ENCODE results near the gene IL11RA.

The IL11RA gene

GRCh38 chr9:34688329-34689115 lies 36.5 kb downstream of the IL11RA start:
- DNase-seq, result no peak

GRCh38 chr9:34689116-34689470 lies 37.1 kb downstream of the IL11RA start:
- DNase-seq, result no peak

DNA sequence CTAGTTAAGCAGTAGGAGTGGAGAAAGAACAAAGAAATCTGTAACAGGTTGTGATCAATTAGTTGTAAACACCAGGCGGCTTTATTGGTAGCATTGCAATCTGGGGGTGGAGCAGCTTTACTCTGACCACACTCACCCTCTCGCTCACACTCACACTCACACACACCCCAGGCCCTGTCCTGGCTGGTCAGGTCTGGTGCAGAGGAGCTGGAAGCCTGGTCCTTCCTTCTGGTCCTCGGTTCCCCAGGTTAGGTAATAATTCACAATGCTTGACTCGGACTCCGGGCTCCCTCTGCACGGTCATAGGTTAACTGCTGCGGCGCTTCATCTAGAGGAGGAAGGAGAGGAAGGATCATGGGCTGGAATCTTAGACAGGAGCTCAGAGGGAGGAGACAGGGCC lies 37.5 kb downstream of the IL11RA start:
- DNase-seq, result no peak

DNA sequence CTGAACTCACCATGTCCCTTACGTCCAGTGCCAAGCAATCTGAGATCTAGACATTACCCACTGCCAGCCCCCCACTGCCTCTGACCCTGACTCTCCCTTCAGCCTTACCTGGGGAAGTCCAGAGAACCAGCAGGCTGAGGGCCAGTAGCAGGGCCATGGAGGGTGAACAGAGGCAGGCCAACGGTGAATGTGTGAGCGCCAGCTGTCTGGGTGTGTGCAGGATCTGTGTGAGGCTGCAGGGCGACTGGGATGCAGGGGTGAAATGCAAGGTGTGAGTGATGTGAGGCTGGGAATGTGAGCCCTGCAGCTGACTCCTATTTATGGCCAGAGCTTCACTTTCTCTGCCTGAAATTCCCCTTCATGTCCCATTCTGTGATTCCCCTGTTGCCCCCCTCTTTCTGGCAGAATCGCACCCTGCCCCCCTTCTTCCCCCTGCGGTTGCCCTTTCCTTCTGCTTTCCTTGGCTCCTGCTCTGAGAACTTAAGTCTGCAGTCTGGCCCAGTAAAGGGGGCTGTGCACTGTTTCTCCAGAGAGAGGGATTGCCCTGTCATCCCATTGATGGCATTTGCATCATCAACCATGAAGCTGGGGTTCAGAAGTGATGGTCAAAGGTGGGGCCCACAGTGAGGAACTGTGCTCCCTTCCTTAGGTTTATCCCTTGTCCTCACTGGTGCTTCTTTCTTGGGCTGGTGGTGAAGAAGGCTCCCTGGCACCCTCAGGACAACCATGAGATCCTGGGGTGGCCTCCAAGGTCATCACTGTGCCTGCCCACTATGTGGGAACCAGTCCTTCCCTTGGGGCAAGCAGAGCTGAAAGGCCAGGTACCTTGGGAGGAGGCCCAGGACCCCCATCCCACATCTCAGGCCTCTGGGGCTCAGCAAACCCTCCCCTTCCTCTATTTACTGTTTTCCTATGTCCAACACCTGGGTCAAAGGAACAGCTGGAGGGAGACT lies 39.3 kb downstream of the IL11RA start, which contains the start of gene CCL19:
Gene CCL19 (minus strand): TSS at position 294 of the 953 bp plus-strand sequence. CDS start 137 bp downstream, at position 157.
- no peak for DNase-seq

DNA sequence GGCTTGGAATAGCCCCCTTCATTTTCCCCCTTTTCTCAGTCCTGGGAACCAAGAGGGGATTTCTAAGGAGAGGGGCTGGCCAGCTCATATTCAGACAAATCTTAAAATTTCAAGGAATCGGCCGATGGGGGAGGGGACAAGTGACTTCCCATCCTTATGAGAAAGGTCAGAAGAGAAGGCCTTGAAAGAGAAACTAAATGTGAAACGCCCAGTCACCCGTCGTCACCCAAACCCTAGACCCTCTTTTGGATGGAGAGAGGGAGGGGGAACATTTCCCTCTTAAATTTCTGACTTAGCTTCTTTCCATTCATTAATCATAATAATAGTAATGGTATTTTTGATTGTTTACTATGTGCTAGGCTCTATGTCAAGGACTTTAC lies 39.9 kb downstream of the IL11RA start:
- DNase-seq, result no peak

- DNase-seq, result no peak
Measured at GRCh38 chr9:34693560-34693959, 41.6 kb downstream of the IL11RA start.

DNA sequence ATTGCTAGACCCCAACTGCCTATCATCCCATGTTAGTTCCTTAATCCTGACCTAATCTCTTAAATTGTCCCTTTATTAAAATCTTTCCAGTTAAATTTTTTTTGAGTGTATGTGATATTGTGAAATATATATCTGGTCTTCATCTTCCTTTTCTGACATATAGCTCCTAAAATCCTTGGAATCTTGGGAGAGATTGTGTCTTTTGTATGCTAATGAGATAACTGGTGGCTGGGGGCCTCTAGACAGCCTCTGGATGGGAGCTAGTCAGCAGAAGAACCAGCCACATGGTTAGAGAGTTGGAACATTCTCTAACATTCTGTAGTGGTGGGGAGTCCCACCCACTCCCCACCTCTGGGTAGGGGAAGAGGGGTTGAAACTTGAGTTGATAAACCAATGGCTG lies 42.8 kb downstream of the IL11RA start:
- no peak for DNase-seq

- DNase-seq, result peak; percentile 54 to 74
Measured at GRCh38 chr9:34701023-34701768, 49.2 kb downstream of the IL11RA start.

DNA sequence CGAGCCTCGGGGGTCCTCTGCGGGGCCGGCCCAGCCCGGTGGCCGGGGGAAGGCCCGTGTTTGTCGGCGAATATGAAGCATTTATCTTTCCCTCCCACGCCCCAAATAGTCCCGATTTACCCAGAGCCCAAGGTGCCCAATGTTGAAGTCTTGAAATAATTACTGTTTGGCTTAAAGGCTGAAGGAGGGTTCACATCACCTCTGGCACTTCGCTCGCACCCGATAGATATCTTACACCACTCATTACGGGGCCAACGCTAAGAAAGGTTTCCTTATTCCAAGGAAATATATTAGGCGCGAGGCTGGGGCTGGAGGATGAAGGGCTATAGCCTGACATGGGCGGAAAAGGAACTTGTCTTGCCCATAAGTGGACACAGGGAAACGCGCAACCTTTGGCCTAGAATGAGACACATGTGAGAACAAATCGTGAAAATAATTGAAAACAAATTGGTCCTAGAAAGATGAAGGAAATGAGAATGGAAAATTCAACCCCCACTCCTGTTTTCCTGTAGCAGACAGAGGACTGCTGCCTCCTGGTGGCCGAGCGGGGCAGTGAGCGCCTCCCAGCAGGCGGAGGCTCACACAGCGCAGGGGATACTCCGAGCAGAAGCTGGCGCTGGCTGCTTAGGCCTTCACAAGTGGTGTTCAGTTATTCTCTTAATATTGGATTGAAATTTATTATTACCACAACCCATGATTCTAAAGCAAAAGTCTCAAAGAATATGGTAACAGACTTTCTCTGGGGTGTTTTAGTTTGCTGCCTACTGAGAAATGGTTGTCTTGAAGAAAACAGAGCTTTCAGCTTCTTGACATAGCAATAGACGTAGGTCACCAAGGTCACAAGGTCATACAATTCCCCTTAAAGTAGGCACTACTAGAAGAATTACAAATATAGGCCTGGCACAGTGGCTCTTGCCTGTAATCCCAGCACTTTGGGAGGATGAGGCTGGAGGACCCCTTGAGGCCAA lies 50.1 kb downstream of the IL11RA start:
- DNase-seq, result peak; percentile 66 to 78

DNA sequence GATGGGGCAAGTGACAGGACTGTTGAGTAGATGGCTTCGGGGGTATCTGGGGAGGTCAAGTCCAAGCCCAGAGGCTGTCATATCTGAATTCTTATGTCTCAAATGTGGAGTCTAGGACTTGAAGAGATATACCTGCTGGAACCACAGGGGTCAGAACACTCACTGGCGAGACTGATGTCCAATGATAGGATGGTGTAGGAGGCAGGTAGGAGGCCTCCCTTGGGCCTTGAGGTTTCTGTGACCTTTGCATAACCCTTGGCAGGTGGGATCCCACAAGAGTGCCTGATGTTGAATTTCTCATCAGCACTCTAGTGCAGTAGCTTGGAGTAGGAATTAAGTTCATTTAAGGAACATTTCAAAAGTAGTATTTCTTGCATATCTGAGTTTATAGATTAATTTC lies 55.1 kb downstream of the IL11RA start:
- DNase-seq, result no peak

DNA sequence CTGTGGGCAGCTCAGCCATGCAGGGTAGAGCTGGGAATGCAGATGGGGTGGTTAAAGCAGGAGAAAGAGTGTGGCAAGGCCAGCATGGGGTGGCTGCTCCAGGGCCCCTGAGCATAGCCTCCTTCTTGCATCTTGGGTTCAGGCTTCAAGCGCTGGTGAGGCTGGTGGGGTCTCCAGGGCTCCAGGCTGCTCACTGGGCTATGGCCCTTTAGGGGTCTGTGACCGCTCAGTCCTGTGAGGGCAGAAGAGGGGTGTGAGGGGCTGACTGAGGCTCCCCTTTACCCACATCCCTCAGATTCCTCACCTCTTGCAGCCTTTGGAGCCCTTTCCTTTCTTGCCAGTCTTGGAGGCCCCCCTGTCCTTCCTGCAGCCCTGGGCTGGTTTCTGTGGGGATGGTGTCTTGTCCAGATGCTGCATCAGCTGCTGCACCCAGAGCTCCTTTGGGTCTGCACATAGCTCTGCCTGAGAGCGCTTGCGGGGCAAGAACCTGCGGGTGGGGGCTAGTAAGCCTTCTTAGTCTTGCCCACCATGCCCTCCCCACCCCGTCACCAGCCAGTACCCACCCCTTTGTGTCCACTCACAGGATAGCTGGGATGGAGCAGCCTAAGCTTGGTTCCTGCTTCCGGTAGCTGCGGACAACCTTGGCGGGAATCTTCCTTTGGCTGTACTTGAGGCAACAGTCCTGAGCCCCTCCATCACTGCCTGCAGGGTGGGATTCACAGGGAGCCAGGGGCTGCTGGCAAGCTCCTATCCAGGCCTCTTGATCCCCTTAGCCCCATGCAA lies 57.4 kb downstream of the IL11RA start:
- no peak for DNase-seq

DNA sequence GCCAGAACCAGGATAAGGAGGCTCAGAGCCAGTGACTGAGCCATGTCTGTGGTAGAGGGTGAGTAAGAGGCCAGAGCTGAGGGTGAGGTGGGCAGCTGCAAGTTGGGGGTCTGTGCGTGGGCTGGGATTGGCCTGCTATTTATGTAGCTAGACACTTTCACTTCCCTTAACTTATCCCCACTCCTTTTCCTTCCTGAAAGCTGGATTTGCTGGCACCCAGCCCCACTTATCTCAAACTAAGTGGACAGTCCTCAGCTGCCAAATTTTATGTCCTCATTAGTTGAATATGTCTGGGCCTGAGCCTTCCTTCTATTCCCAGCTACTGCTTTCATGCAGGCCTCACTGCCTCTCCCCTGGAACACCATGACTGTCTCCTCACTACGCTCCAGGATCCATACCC lies 58.0 kb downstream of the IL11RA start, which contains the start of gene CCL21:
Gene CCL21 (minus strand): TSS at position 114 of the 400 bp plus-strand sequence. CDS start 70 bp downstream, at position 44.
- no peak for DNase-seq
